Activated CD8-positive, alpha-beta T cell treated with anti-CD3 and anti-CD28 coated beads for 36 hours (primary cell): Measurements from ENCODE around the gene ZNF507. TPM values are rescaled to one million over a fixed set of nuclear protein-coding genes. Genes with fewer than 3 reads are reported as not detected.

Source experiments
- ATAC-seq: fragments of 200-7000 bp; cut with Tn5 transposase; one replicate; pipeline ENCODE4 v1.10.0; 2021; ENCODE audit warnings: mild to moderate bottlenecking, moderate library complexity
- CTCF ChIA-PET: fragments of 350-600 bp; sonication (Branson Sonifier 250); formaldehyde crosslinking; loops from one replicate; lab custom pipeline; 2021; ENCODE audit warnings: antibody characterized with exemption; lab: Charles Lee
- POLR2A ChIA-PET: fragments of 350-600 bp; sonication (Branson Sonifier 250); formaldehyde crosslinking; loops from one replicate; lab custom pipeline; 2021; ENCODE audit warnings: antibody characterized with exemption; lab: Charles Lee
- DNase-seq: peaks from one replicate; pipeline ENCODE4 v3.0.0-alpha.2; 2020
- H3K27ac Mint-ChIP-seq: one replicate; pipeline ENCODE4 v1.8.0; 2021; ENCODE audit warnings: mild to moderate bottlenecking, mixed read lengths
- H3K27me3 Mint-ChIP-seq: one replicate; pipeline ENCODE4 v1.8.0; 2021; ENCODE audit warnings: mixed read lengths
- H3K36me3 Mint-ChIP-seq: one replicate; pipeline ENCODE4 v1.8.0; 2021; ENCODE audit warnings: low read depth, mixed read lengths
- H3K4me1 Mint-ChIP-seq: one replicate; pipeline ENCODE4 v1.8.0; 2021; ENCODE audit warnings: low read depth, mixed read lengths
- H3K4me3 Mint-ChIP-seq: one replicate; pipeline ENCODE4 v1.8.0; 2021; ENCODE audit warnings: mild to moderate bottlenecking, moderate library complexity, mixed read lengths
- H3K9me3 Mint-ChIP-seq: one replicate; pipeline ENCODE4 v1.8.0; 2021; ENCODE audit warnings: mixed read lengths
- CTCF ChIP-seq: fragments of 200-600 bp; IDR thresholded peaks from one replicate; pipeline ENCODE4 v1.8.0; 2022; ENCODE audit warnings: antibody characterized with exemption, mild to moderate bottlenecking
- intact Hi-C: fragments of 100-400 bp; cut with micrococcal nuclease; formaldehyde crosslinking; loops from one replicate; pipeline ENCODE4 v1.10.0; 2022
- total RNA-seq, 2 experiments: library from RNA; stranded (reverse); gene quantifications; one replicate each; pipeline ENCODE4 v1.2.3, GENCODE V29; 2021

Gene ZNF507
- 10 to 100 TPM; 24.2 to 25.6 TPM for total RNA-seq

DNA sequence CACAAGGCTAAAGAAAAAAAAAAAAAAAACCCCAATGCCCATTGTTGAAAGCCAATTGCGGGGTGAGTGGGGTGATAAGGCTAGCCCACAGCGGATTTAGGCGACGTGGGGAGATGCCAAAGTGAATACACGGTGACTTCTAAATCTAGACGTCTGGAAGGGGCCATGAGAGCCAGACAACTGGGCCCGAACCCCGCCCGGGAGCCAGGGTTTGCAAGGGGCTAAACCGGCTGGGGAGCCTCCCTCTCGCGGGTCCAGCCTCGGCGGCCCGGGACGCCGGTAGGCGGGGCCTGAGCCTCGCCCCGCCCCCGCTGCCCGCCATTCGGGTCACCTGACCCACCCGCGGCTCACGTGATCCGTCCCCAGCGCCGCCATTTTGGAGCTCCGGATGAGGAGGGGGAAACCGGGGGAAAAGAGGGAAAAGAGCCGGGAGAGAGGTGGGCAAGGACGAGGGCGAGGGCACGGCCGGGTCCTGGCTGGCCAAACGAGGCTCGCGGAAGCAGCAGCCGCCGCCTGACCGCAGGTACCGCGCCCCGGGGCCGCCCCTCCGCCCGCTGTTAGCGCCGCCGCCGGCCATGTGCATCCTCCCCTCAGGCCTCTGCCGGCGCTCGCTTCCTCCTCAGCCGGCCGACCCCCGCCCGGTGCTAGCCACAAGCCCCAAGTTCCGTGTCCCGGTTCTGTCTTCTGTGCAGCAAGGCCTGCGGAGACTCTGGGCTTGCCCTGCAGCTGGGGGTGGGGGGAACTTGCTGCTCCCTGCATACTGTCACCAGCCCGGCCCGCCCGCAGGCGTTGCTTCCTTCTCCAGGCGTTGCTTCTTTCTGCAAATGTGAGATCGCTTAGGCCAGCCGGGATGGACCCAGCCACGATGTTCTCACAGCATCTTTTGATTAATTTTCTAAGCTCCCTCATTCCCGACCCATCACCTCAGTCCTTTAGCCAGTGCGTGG, at the start of gene ZNF507:
Gene ZNF507 (plus strand): TSS at position 350 of the 947 bp plus-strand sequence. CDS start 7,221 bp downstream, outside the sequence.
- H3K36me3 Mint-ChIP-seq, result peaks cover 25% of the 10 kb centered on the region
- ChIA-PET CTCF (interaction anchor here (2.0 kb wide), 1 partner anchor 9 kb away, joined by 4 read pairs; no protein-coding TSS in a partner anchor), POLR2A (interaction anchor here (1.2 to 3.3 kb wide), 4 partner anchors 12 to 346 kb away, joined by 4 to 21 read pairs (median 6); partner anchors contain the start of genes DPY19L3 and NUDT19)
- peak within 1 kb of the TSS; percentile 97 for H3K27ac Mint-ChIP-seq
- DNase-seq (peak; percentile 91), ATAC-seq (peak; percentile 83)
- no peak for TF ChIP-seq CTCF
- H3K4me1 Mint-ChIP-seq, result peaks cover 33% of the 10 kb centered on the region
- H3K4me3 Mint-ChIP-seq, result peak within 1 kb of the TSS; percentile 98
- peaks cover 3% of the 10 kb centered on the region for H3K9me3 Mint-ChIP-seq
- H3K27me3 Mint-ChIP-seq, result peaks cover 3% of the 10 kb centered on the region
- intact Hi-C loops, result loop anchor here (10.0 kb wide), 1 partner anchor 229 kb away; no protein-coding TSS in a partner anchor

GRCh38 chr19:32296694-32297093, 48.7 kb upstream of the ZNF507 start:
- intact Hi-C loops, result no loop called here
- DNase-seq (no peak), ATAC-seq (no peak)
- TF ChIP-seq CTCF, result no peak
- no peaks in the 10 kb centered on the region for H3K4me1 Mint-ChIP-seq
- no peaks in the 10 kb centered on the region for H3K36me3 Mint-ChIP-seq
- H3K9me3 Mint-ChIP-seq, result peaks cover 4% of the 10 kb centered on the region
- ChIA-PET CTCF (interaction anchor here (1.0 kb wide), 1 partner anchor 43 kb away, joined by 4 read pairs; no protein-coding TSS in a partner anchor), POLR2A (no interaction called here)
- no peak overlapping the region for H3K27ac Mint-ChIP-seq
- peaks cover 10% of the 10 kb centered on the region for H3K27me3 Mint-ChIP-seq
- H3K4me3 Mint-ChIP-seq, result no peak overlapping the region

DNA sequence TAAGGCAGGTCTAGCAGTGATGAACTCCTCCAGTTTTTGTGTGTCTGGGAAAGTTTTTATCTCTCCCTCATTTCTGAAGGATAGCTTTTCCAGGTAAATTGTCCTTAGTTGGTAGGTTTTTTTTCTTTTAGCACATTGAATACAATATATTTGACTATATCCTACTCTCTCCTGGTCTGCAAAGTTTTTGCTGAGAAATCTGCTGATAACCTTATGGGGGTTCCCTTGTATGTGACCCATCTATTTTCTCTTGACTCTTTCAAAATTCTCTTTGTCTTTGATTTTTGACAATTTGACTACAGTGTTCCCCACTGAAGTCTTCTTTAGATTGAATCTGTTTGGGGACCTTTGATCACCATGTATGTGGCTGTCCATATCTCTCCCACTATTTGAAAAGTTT, 42.6 kb upstream of the ZNF507 start:
- H3K9me3 Mint-ChIP-seq, result peaks cover 13% of the 10 kb centered on the region
- CTCF ChIA-PET, result no interaction called here
- no peaks in the 10 kb centered on the region for H3K4me1 Mint-ChIP-seq
- POLR2A ChIA-PET, result no interaction called here
- ATAC-seq, result no peak
- TF ChIP-seq CTCF, result no peak
- H3K36me3 Mint-ChIP-seq, result peaks cover 3% of the 10 kb centered on the region
- intact Hi-C loops, result no loop called here
- H3K27ac Mint-ChIP-seq, result no peak overlapping the region
- H3K27me3 Mint-ChIP-seq, result peaks cover 27% of the 10 kb centered on the region
- DNase-seq, result no peak
- no peak overlapping the region for H3K4me3 Mint-ChIP-seq

DNA sequence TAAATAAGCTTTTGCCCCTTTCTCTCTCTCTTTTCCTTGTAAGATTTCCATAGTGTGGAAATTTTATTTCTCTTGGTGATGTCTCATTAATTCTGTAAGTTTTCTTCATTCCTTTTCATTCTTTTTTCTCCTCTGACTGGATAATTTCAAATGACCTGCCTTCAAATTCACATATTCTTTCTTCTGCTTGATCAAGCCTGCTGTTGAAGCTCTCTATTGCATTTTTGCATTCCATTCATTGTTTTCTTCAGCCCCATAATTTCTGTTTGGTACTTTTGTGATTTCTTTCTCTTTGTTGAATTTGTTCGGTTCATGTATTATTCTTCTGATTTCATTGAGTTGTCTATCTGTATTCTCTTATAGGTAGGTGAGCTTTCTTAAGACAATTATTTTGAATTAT, 42.2 kb upstream of the ZNF507 start:
- ATAC-seq (no peak), DNase-seq (no peak)
- H3K27me3 Mint-ChIP-seq, result peaks cover 29% of the 10 kb centered on the region
- no peaks in the 10 kb centered on the region for H3K4me1 Mint-ChIP-seq
- intact Hi-C loops, result no loop called here
- ChIA-PET POLR2A (no interaction called here), CTCF (no interaction called here)
- no peak overlapping the region for H3K27ac Mint-ChIP-seq
- no peak for TF ChIP-seq CTCF
- H3K9me3 Mint-ChIP-seq, result peaks cover 13% of the 10 kb centered on the region
- no peak overlapping the region for H3K4me3 Mint-ChIP-seq
- H3K36me3 Mint-ChIP-seq, result peaks cover 3% of the 10 kb centered on the region

DNA sequence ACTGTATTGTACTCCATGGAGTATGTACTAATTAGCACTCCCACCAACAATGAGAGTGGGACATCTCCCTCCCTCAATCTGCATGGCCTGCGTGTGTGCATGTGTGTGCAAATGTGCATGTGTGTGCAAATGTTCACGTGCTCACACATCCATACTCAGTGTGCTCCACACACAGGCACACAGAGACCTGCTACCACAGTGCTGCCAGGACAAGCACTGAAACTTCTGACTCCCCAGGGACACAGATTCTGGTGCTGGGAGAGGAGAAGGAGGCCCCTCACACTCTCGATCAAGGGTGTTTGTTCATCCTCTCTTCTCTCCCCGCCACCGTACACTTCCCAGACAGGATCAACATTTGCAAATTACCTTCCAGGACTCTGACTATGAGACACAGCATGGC, 37.8 kb upstream of the ZNF507 start:
- peaks cover 30% of the 10 kb centered on the region for H3K27me3 Mint-ChIP-seq

More for the DNA sequence above, 37.8 kb upstream of the ZNF507 start:
- H3K9me3 Mint-ChIP-seq, result peaks cover 9% of the 10 kb centered on the region
- no peaks in the 10 kb centered on the region for H3K4me1 Mint-ChIP-seq
- H3K4me3 Mint-ChIP-seq, result no peak overlapping the region
- no peak overlapping the region for H3K27ac Mint-ChIP-seq
- peaks cover 3% of the 10 kb centered on the region for H3K36me3 Mint-ChIP-seq
- ChIA-PET POLR2A (no interaction called here), CTCF (no interaction called here)
- intact Hi-C loops, result no loop called here
- no peak for ATAC-seq
- no peak for TF ChIP-seq CTCF
- DNase-seq, result no peak
